Upper lobe of left lung (tissue), 4 donors: ENCODE results near the gene GTF3C5.

Experiments used
- CTCF ChIP-seq, 6 experiments: fragments of 450-650 bp in 4 of 6; fragments of 200-600 bp in 2 of 6; sonication (generic) in 2 of 6; IDR thresholded peaks; one replicate each; pipeline ENCODE4 v1.5.1; 2016 to 2019; ENCODE audit warnings: antibody characterized with exemption in 6 of 6
- EP300 ChIP-seq, 4 donors: sonication (generic); formaldehyde crosslinking; IDR thresholded peaks; one replicate each; pipeline ENCODE4 v1.5.1; 2017; ENCODE audit warnings: antibody characterized with exemption in 4 of 4, control low read depth in 2 of 4
- POLR2AphosphoS5 ChIP-seq, 2 donors: sonication (generic); formaldehyde crosslinking; IDR thresholded peaks; one replicate each; pipeline ENCODE4 v1.5.1; 2017; ENCODE audit warnings: antibody characterized with exemption in 2 of 2

- TF ChIP-seq POLR2AphosphoS5 (IDR thresholded peaks at IDR 0.05) (no peak), CTCF (IDR thresholded peaks at IDR 0.05) (no peak), EP300 (IDR thresholded peaks at IDR 0.05) (no peak)
Measured at GRCh38 chr9:133029994-133030316, 842 bp upstream of the GTF3C5 start.
